ENCODE measurements around the gene XXYLT1. TPM values are rescaled to one million over a fixed set of nuclear protein-coding genes. Genes with fewer than 3 reads are reported as not detected.

Gene XXYLT1
- total RNA-seq, 1 donor from 2014 or later, result 41.1 TPM

DNA sequence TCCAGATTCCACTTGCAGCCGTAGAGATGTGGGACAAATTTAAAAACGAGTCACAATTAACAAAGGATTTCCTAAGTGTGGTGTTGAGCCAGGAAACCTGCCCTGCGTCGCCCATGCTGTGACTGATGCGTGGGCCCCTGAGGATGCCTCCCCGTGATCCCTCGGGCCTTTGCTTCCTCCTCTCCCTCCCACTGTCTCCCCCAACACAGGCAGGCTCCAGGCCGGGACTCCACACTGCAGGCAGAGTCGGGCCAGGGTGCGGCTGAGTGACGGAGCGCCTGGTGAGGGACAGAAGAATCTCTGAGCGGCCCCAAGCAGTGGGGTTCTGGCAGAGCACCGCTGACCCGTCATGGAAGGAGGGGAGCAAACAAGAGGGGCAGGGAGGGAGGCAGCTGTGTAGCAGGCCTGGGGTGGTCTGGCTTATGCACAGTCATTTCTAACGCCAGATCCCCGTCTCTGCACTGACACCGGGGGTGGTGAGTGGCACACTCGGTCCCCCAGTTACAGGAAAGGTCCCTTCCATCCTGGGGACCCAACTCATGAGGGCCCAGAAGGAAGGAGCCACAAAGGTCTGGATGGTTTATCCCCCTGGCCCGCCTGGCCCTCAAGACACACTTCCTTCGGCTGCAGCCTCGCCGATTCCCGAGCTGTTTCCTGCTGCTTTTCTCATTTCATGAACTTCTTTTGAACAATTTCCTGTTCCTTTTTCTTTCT, 91.0 kb downstream of the XXYLT1 start:
- H3K27ac Mint-ChIP-seq (ENCODE audit: unreplicated experiment), result peak overlapping the region; percentile 97
- H3K4me1 Mint-ChIP-seq, result peaks cover 66% of the 10 kb centered on the region

DNA sequence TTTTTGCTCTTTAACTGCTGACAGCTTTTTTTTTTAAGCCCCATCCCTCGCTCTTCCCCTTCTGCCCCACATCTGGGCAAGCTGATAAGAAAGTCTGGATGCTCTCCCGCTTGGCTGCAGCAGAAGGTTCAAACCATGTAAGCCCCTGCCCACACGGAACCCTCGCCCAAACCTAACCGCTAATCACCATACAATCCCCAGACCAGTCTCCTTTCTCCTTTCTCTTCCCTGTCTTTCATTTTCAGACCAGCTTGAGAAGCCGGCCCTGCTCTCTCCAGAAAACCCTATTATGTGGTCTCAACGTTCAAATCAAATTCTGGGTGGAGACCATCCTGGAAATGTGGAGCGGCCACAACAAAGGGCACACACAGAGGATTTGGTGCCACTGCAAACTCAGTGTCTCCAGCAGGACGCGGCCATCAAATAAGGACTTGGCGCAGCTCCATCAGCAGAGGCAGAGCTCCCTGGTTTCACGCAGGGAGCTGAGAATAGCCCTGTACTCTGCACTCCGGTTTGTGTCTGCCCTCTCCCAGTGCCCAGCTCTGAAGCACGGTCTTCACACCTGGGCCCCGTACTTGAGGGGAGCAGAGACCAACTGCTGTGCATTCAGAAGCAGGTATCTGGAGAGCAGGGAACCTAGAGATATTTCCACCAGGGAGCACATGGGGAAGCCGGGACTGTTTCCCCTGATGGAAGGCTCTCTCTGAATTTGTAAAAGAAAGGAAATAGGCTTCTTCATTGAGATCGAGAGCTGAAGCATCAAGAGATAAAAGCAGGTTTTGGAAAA, 92.6 kb downstream of the XXYLT1 start:
- H3K4me1 Mint-ChIP-seq, result peaks cover 58% of the 10 kb centered on the region

More for the DNA sequence above, 91.0 kb downstream of the XXYLT1 start:
- no peak for DNase-seq (ENCODE audit: low read depth, low spot score)
- H3K4me3 Mint-ChIP-seq, result no peak overlapping the region
- no peaks in the 10 kb centered on the region for H3K9me3 Mint-ChIP-seq
- TF ChIP-seq, protein P1, sequence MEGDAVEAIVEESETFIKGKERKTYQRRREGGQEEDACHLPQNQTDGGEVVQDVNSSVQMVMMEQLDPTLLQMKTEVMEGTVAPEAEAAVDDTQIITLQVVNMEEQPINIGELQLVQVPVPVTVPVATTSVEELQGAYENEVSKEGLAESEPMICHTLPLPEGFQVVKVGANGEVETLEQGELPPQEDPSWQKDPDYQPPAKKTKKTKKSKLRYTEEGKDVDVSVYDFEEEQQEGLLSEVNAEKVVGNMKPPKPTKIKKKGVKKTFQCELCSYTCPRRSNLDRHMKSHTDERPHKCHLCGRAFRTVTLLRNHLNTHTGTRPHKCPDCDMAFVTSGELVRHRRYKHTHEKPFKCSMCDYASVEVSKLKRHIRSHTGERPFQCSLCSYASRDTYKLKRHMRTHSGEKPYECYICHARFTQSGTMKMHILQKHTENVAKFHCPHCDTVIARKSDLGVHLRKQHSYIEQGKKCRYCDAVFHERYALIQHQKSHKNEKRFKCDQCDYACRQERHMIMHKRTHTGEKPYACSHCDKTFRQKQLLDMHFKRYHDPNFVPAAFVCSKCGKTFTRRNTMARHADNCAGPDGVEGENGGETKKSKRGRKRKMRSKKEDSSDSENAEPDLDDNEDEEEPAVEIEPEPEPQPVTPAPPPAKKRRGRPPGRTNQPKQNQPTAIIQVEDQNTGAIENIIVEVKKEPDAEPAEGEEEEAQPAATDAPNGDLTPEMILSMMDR (conservative IDR thresholded peaks at IDR 0.05), result no peak
- H3K27me3 Mint-ChIP-seq (ENCODE audit: low read depth), result no peaks in the 10 kb centered on the region
- H3K36me3 Mint-ChIP-seq (ENCODE audit: low read depth), result peaks cover 7% of the 10 kb centered on the region

DNA sequence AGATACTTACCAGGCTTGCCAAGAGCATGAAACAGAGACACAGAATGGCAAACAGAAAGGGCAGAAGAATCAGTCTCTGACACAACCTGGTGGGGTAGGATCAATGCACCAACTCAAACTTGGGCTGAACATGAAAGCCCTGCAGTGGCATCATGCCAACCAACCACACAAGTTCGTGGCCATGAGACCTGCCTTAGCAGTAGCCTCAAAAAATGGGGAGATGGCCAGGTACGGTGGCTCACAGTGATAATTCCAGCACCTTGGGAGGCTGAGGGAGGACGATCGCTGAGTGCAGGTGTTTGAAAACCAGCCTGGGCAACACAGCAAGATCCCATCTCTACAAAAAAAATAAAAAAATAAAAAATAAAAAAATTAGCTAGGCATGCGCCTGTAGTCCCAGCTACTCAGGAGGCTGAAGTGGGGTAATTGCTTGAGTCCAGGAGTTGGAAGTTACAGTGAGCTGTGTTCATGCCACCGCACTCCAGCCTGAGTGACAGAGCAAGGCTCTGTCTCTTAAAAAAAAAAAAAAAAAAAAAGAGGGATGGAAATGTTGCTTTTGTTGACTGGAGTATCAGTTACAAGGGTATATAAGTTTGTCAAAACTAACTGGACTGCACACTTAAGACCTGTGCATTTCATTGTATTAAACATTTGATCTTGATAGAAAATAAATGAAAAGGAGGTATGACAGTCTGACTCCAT, 93.4 kb downstream of the XXYLT1 start:
- H3K4me3 Mint-ChIP-seq, result no peak overlapping the region
- H3K27me3 Mint-ChIP-seq (ENCODE audit: low read depth), result no peaks in the 10 kb centered on the region
- DNase-seq (ENCODE audit: low read depth, low spot score), result no peak
- H3K4me1 Mint-ChIP-seq, result peaks cover 52% of the 10 kb centered on the region
- peaks cover 11% of the 10 kb centered on the region for H3K36me3 Mint-ChIP-seq (ENCODE audit: low read depth)
- TF ChIP-seq, protein P1 (conservative IDR thresholded peaks at IDR 0.05), result no peak
- H3K27ac Mint-ChIP-seq (ENCODE audit: unreplicated experiment), result no peak overlapping the region
- no peaks in the 10 kb centered on the region for H3K9me3 Mint-ChIP-seq

More for the DNA sequence above, 92.6 kb downstream of the XXYLT1 start:
- no peaks in the 10 kb centered on the region for H3K27me3 Mint-ChIP-seq (ENCODE audit: low read depth)
- peaks cover 11% of the 10 kb centered on the region for H3K36me3 Mint-ChIP-seq (ENCODE audit: low read depth)
- DNase-seq (ENCODE audit: low read depth, low spot score), result no peak
- H3K4me3 Mint-ChIP-seq, result no peak overlapping the region
- TF ChIP-seq, protein P1 (conservative IDR thresholded peaks at IDR 0.05), result no peak
- no peaks in the 10 kb centered on the region for H3K9me3 Mint-ChIP-seq
- peak overlapping the region; percentile 91 for H3K27ac Mint-ChIP-seq (ENCODE audit: unreplicated experiment)

DNA sequence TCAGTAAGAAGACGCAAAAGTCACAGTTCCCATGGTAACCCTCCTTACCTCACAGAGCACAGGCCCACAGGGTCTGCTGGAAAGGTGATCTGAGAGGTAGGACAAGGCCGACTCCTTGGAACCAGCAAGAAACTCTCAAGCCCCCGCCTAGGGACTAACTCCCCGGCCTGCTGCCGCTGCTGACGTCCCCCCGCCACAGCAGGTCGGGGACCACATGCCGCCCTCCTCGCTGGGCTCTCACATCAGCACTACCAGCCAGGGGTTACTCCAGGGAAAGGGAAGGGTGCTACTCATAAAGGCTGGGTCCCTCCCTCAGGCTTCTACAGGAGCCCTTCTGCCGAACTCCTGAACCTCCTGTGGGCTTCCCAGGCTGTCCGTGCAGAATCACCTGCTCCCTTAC, 94.2 kb downstream of the XXYLT1 start:
- TF ChIP-seq, protein P1 (conservative IDR thresholded peaks at IDR 0.05), result no peak
- H3K4me3 Mint-ChIP-seq, result no peak overlapping the region
- H3K9me3 Mint-ChIP-seq, result no peaks in the 10 kb centered on the region
- no peak overlapping the region for H3K27ac Mint-ChIP-seq (ENCODE audit: unreplicated experiment)
- H3K4me1 Mint-ChIP-seq, result peaks cover 48% of the 10 kb centered on the region
- DNase-seq (ENCODE audit: low read depth, low spot score), result no peak
- peaks cover 11% of the 10 kb centered on the region for H3K36me3 Mint-ChIP-seq (ENCODE audit: low read depth)
- H3K27me3 Mint-ChIP-seq (ENCODE audit: low read depth), result no peaks in the 10 kb centered on the region

DNA sequence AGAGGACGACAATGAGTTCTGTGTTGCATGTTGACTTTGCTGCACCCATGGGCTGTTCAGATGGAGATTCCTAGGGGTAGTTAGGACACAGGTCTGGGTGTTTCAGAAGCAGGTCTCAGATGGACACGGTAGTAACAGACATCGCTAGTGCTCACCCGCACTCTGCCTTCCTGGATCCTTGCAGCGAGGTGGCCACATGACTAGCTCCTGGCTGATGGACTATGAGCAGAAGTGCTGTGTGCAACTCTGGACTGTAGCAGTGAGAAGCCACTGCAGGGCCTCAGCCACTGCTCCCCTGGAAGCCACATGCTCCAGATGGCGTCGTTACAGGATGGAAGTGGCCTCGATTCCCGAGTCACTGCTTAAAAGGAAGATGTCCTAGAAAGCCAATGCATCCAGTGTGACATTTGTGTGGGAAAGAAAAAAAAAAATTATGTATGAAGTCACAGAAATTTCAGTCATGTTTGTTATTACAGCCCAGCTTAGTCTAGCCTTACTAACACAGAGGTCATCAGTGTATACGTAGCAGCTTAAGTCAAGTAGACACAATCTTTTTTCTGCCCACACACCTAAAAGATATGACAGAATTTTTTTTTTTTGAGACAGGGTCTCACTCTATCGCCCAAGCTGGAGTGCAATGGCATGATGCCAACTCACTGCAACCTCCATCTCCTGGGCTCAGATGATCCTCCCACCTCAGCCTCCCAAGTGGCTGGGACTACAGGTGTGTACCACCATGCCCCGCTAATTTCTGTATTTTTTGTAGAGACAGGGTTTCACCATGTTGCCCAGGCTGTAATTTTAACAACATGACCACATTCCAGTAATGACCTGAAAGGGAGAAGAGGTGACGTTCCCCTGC, 95.3 kb downstream of the XXYLT1 start:
- TF ChIP-seq, protein P1 (conservative IDR thresholded peaks at IDR 0.05), result no peak
- Mint-ChIP-seq H3K27ac (ENCODE audit: unreplicated experiment) (peak overlapping the region; percentile 70), H3K4me3 (no peak overlapping the region)

More for the DNA sequence above, 95.3 kb downstream of the XXYLT1 start:
- no peak for DNase-seq (ENCODE audit: low read depth, low spot score)
- no peaks in the 10 kb centered on the region for H3K27me3 Mint-ChIP-seq (ENCODE audit: low read depth)
- H3K4me1 Mint-ChIP-seq, result peaks cover 38% of the 10 kb centered on the region
- H3K36me3 Mint-ChIP-seq (ENCODE audit: low read depth), result peaks cover 11% of the 10 kb centered on the region
- no peaks in the 10 kb centered on the region for H3K9me3 Mint-ChIP-seq
